GM18499 (cell line): ENCODE results near the gene PHF1.

ENCODE experiments used
- ATAC-seq: cut with Tn5 transposase; IDR thresholded peaks from one replicate; pipeline ENCODE4 v1.9.1; 2021; ENCODE audit warnings: moderate number of reproducible peaks; ENCODE audit not compliant: insufficient read depth, unreplicated experiment

The PHF1 gene

DNA sequence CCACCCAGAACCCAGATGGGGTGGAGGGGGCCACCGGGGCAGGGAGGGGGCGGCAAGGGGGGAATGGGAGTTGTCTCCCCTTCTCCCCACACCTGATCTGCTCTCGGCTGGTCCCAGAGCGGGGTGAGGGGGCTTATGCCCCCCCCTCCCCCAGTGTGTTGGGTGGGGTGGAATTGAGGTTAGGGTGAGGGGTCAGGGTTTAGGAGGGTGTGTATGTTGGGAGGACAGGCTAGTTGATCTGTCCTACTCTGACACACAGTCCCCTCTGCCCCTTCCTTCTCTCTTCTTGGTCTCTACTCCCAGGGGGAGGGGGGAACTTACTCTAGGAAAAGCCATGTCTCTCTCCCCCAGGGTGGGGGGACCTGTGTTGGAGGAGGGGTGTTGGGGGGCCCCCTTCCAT, 41.7 kb downstream of the PHF1 start:
- ATAC-seq: no peak

DNA sequence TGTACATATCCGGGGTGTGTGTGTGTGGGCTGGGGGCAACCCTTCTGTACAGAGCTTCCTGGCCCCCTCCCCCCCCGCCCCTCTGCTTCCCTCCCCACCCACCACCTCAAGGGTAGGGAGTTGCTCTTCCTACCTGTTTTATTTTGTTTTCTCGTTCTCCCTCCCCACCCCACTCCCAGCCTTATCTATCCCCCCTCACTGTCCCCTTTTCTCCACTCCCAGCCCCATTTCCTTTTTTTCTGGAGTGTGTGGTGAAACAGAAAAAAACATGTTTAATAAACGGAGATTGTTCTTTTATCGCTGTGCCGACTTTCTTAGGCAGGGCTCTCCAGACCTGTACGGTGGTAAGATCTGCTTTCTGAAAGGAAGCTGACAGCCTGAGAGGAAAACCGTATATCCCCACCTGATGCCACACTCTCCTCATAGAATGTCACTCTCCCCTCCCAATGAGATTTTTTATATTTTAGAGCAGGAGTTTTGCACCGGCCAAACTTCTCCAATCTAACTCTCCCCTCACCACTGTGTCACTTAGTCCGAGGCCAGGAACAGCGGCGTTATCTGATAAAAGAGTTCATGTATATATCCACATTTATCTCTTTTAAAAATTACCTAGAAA, 42.7 kb downstream of the PHF1 start:
- no peak for ATAC-seq

DNA sequence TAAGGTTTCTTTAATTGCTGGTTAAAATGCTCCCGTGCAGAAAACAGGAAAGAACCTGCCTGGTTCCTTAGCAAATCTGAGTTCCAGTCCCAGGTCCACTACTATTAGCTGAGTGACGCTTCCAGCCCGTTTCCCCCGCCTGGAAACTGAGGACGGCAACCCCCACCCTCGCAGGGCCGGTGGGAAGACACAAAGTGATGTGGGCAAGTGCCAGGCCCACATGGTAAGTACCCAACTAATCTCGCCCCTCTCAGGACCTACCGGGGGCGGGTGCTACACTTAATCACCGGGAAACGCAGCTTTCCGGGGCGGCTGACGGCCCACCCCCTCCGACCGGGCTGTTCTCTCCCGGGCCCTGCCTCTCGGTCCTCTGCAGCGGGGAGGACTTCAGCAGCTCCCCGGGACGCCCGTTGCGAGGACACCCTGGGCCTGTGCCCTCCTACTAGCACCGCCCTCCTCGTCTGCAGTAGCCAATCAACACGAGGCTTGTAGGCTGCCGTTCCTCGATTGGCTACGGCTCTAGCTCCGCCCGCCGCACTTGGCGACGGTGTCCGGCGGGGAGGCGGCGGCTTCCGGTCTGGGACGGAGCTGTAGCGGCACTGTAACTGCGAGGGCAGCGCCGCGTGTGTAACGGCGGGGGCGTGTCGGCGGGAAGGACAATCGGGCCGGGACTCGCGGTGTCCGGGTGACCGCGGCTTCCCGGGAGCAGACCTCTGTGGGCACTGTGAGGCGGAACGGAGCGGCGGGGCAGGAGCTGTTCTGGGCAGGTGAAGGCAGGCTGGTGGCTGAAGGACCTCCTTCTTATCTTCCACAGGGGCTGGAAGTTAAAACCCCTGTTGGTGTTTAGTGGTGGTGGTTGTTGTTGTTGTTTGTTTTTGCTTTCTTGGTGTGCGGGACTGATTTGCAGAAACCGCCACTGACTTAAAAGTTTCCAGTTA, 43.5 kb downstream of the PHF1 start, which contains the start of gene ZBTB9:
ZBTB9 (plus strand) TSS at position 568 of the 938 bp plus-strand sequence. CDS start 525 bp downstream, outside the sequence.
- peak; percentile 94 for ATAC-seq

DNA sequence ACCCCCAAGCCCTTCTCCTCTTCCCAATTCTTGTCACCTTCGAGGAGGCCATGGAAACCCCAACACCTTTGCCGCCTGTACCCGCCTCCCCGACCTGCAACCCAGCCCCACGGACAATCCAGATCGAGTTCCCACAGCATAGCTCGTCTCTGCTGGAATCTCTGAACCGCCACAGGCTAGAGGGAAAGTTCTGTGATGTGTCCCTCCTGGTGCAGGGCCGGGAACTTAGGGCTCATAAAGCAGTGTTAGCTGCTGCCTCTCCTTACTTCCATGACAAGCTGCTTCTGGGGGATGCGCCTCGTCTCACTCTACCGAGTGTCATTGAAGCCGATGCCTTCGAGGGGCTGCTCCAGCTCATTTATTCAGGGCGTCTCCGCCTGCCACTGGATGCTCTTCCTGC, 44.2 kb downstream of the PHF1 start:
- no peak for ATAC-seq

DNA sequence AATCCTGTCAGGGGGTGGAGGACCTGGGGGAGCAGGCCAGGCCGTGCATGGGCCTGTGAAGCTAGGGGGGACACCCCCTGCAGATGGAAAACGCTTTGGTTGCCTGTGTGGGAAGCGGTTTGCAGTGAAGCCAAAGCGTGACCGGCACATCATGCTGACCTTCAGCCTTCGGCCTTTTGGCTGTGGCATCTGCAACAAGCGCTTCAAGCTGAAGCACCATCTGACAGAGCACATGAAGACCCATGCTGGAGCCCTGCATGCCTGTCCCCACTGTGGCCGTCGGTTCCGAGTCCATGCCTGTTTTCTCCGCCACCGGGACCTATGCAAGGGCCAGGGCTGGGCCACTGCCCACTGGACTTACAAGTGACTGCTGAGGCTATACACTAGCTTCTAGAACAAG, 45.3 kb downstream of the PHF1 start:
- no peak for ATAC-seq

DNA sequence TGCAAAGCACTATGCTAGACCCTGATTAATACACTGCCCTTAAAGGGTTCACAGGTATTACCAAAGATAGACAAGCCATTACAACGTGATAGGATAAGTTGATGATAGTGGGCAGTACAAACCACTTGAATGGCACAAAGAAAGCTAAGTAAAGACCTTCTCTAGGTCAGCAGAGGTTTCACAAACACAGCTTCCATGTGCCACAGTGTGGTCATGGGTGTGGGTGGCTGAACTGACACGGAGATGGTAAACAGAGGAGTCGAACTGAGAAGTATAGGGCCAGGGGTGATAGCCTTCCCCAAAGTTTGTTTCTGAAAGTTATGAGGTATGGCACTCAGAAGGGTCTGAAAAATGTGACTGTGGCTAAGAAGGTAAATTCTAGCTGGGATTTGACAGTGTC, 47.9 kb downstream of the PHF1 start:
- ATAC-seq: no peak

DNA sequence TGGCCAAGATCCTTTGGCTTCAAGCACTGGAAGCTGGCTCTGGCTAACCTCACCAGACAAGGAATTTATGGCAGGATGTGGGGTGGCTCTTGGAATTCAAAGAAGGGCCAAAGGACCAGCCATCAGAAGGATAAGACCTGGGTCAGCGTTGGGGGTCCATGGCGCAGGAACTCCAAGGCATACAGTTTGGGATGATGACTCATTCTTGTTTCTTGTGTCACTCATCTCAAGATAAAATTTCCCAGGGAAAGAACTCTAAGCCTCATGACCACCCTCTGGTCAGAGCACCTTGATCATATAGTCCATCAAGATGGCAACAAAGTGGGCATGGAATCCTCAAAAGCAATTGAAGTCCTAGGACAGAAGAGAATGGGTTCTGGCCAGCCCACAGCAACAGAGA, 48.4 kb downstream of the PHF1 start:
- no peak for ATAC-seq
